ENCODE measurements around the gene COL8A1. TPM values are rescaled to one million over a fixed set of nuclear protein-coding genes. Genes with fewer than 3 reads are reported as not detected.

Gene COL8A1
- total and polyA plus RNA-seq, 8 donors: 0.24 to 10.1 (median 0.59) TPM

GRCh38 chr3:99757966-99758365, 119.6 kb downstream of the COL8A1 start:
- TF ChIP-seq CTCF (IDR thresholded peaks at IDR 0.05): no peak
- DNase-seq (no peak), ATAC-seq (no peak), FAIRE-seq (no peak)
- H3K9me3 ChIP-seq: no peaks in the 10 kb centered on the region
- H3K36me3 ChIP-seq: no peaks in the 10 kb centered on the region
- no peak overlapping the region for H3K4me3 ChIP-seq
- H3K4me1 ChIP-seq: no peaks in the 10 kb centered on the region
- H3K27me3 ChIP-seq: peaks cover 0 to 7% (median 0%) of the 10 kb centered on the region in 4 donors
- H3K27ac ChIP-seq: no peak overlapping the region
- intact Hi-C loops (cut with DNase I): no loop called here
- WGBS, 2 donors: 49 to 68% methylated on average over 2 of the region's 2 CpGs

- Histone ChIP-seq H3K4me1 (no peaks in the 10 kb centered on the region), H3K9me3 (no peaks in the 10 kb centered on the region), H3K27ac (no peak overlapping the region), H3K27me3 (peaks cover 0 to 7% (median 0%) of the 10 kb centered on the region in 4 donors), H3K36me3 (no peaks in the 10 kb centered on the region), H3K4me3 (no peak overlapping the region)
- ATAC-seq (no peak), DNase-seq (no peak), FAIRE-seq (no peak)
- 62 to 69% methylated on average over 3 of the region's 3 CpGs for WGBS, 2 donors
- no peak for TF ChIP-seq CTCF (IDR thresholded peaks at IDR 0.05)
- intact Hi-C loops (cut with DNase I): no loop called here
These were observed 120.2 kb downstream of the COL8A1 start for GRCh38 chr3:99758502-99759177.

- intact Hi-C loops (cut with DNase I): no loop called here
- no peak for FAIRE-seq
- WGBS, 2 donors: 56 to 67% methylated on average over 1 of the region's 1 CpG
These were observed 121.6 kb downstream of the COL8A1 start for GRCh38 chr3:99760031-99760430.

GRCh38 chr3:99760629-99761028, 122.2 kb downstream of the COL8A1 start:
- intact Hi-C loops (cut with DNase I): no loop called here
- H3K4me3 ChIP-seq: no peak overlapping the region

More at GRCh38 chr3:99760031-99760430, 121.6 kb downstream of the COL8A1 start:
- no peaks in the 10 kb centered on the region for H3K36me3 ChIP-seq
- no peak for TF ChIP-seq CTCF (IDR thresholded peaks at IDR 0.05)
- no peak overlapping the region for H3K27ac ChIP-seq
- H3K4me1 ChIP-seq: no peaks in the 10 kb centered on the region
- no peak overlapping the region for H3K4me3 ChIP-seq
- H3K9me3 ChIP-seq: no peaks in the 10 kb centered on the region
- H3K27me3 ChIP-seq: peaks cover 0 to 7% (median 0%) of the 10 kb centered on the region in 4 donors
- DNase-seq: no peak
- no peak for ATAC-seq

More at GRCh38 chr3:99760629-99761028, 122.2 kb downstream of the COL8A1 start:
- TF ChIP-seq CTCF (IDR thresholded peaks at IDR 0.05): no peak
- H3K27me3 ChIP-seq: peaks cover 0 to 7% (median 0%) of the 10 kb centered on the region in 4 donors
- no peaks in the 10 kb centered on the region for H3K4me1 ChIP-seq
- no peak for ATAC-seq
- no peak overlapping the region for H3K27ac ChIP-seq
- H3K36me3 ChIP-seq: no peaks in the 10 kb centered on the region
- 17 to 22% methylated on average over 2 of the region's 2 CpGs for WGBS, 2 donors
- no peak for DNase-seq
- no peaks in the 10 kb centered on the region for H3K9me3 ChIP-seq
- no peak for FAIRE-seq
